Sigmoid colon (tissue), 3 donors: ENCODE data around the gene ELF2.

ENCODE experiments used
- CTCF ChIP-seq, 4 experiments: fragments of 450-650 bp in 3 of 4; fragments of 200-600 bp in 1 of 4; IDR thresholded peaks; one replicate each; pipeline ENCODE4 v1.5.1; 2016 to 2019; ENCODE audit warnings: antibody characterized with exemption in 4 of 4, mild to moderate bottlenecking in 3 of 4, moderate library complexity in 2 of 4
- POLR2A ChIP-seq, 2 donors: fragments of 450-650 bp; IDR thresholded peaks; one replicate each; pipeline ENCODE4 v1.6.1; 2016; ENCODE audit warnings: antibody characterized with exemption in 2 of 2, mild to moderate bottlenecking in 2 of 2, moderate library complexity in 2 of 2

GRCh38 chr4:139145552-139145932, 31.5 kb downstream of the ELF2 start:
- no peak for TF ChIP-seq CTCF (IDR thresholded peaks at IDR 0.05)
- no peak for TF ChIP-seq POLR2A (IDR thresholded peaks at IDR 0.05)
